Measurements from ENCODE around the gene HNRNPH3. TPM values are rescaled to one million over a fixed set of nuclear protein-coding genes. Genes with fewer than 3 reads are reported as not detected.

The HNRNPH3 gene
- total RNA-seq, 1 donor from 2014 or later = 95.3 TPM

DNA sequence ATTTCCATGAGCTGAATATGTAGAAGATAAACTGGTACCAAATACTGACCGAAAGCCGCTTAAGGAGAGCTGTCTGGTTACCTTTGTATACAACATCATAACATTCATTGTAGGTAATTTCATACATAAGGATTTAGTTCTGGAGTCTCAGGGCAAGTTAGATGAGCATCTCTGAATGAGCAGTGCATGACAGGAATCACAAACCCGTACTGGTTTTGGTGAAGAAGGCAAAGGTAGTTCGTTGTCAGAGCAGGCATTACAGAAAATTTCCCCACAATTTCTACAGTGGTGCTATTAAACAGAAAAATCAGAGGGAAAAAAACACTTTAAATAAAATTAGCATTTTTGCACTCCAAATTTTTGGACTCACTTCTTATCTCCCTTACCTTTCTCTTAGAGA, 13.8 kb downstream of the HNRNPH3 start:
- no peak for DNase-seq
- peaks cover 84% of the 10 kb centered on the region for H3K36me3 ChIP-seq
- H3K4me1 ChIP-seq = no peaks in the 10 kb centered on the region
- no peak overlapping the region for H3K4me3 ChIP-seq
- intact Hi-C loops (cut with DNase I) = no loop called here
- no peak overlapping the region for H3K27ac ChIP-seq
- H3K27me3 ChIP-seq = no peaks in the 10 kb centered on the region
- no peaks in the 10 kb centered on the region for H3K9me3 ChIP-seq
- TF ChIP-seq, protein P1, sequence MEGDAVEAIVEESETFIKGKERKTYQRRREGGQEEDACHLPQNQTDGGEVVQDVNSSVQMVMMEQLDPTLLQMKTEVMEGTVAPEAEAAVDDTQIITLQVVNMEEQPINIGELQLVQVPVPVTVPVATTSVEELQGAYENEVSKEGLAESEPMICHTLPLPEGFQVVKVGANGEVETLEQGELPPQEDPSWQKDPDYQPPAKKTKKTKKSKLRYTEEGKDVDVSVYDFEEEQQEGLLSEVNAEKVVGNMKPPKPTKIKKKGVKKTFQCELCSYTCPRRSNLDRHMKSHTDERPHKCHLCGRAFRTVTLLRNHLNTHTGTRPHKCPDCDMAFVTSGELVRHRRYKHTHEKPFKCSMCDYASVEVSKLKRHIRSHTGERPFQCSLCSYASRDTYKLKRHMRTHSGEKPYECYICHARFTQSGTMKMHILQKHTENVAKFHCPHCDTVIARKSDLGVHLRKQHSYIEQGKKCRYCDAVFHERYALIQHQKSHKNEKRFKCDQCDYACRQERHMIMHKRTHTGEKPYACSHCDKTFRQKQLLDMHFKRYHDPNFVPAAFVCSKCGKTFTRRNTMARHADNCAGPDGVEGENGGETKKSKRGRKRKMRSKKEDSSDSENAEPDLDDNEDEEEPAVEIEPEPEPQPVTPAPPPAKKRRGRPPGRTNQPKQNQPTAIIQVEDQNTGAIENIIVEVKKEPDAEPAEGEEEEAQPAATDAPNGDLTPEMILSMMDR (IDR thresholded peaks at IDR 0.05) = no peak
- ATAC-seq = no peak

DNA sequence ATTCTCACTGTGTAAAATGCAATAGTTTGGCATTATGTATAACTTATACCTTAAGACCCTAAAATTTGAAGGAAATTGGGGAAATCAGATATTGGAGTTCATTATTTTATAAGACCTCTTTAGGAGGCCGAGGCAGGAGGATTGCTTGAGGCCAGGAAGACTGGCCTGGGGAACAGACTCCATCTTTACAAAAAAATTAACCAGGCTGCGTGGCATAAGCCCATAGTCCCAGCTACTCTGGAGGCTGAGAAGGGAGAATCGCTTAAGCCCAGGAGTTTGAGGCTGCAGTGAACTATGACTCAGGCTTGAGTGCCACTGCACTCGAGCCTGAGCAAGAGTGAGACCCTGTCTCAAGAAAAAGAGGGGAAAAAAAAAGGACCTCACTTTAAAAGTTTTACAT, 14.9 kb downstream of the HNRNPH3 start:
- ATAC-seq = no peak
- intact Hi-C loops (cut with DNase I) = no loop called here

DNA sequence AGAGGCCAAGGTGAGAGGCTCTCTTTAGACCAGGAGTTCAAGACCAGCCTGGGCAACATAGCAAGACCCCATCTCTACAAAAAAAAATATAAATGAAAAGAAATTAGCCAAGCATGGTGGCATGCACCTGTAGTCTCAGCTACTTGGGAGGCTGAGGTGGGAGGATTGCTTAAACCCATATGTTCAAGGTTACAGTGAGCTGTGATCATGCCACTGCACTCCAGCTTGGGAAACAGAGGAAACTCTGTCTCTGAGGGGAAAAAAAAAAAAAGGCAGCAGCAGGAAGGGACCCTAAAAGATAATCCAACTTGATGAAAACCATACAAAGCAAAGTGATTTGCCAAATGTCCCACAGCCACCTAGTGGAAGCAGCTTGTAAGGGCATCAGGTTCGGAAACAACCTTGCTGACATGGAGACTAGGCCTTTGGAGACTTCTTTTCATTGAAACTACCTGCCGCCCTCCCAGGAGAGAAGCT, 16.4 kb downstream of the HNRNPH3 start:
- intact Hi-C loops (cut with DNase I) = no loop called here
- peak; percentile 82 for ATAC-seq
- TF ChIP-seq, protein P1 (IDR thresholded peaks at IDR 0.05) = peak; percentile 68
- Histone ChIP-seq H3K27ac (no peak overlapping the region), H3K27me3 (no peaks in the 10 kb centered on the region), H3K9me3 (no peaks in the 10 kb centered on the region), H3K36me3 (peaks cover 84% of the 10 kb centered on the region), H3K4me1 (no peaks in the 10 kb centered on the region), H3K4me3 (no peak overlapping the region)
- no peak for DNase-seq

More for the DNA sequence above, 14.9 kb downstream of the HNRNPH3 start:
- Histone ChIP-seq H3K27me3 (no peaks in the 10 kb centered on the region), H3K9me3 (no peaks in the 10 kb centered on the region), H3K4me3 (no peak overlapping the region), H3K4me1 (no peaks in the 10 kb centered on the region), H3K36me3 (peaks cover 84% of the 10 kb centered on the region), H3K27ac (no peak overlapping the region)
- TF ChIP-seq, protein P1 (IDR thresholded peaks at IDR 0.05) = no peak
- DNase-seq = no peak

DNA sequence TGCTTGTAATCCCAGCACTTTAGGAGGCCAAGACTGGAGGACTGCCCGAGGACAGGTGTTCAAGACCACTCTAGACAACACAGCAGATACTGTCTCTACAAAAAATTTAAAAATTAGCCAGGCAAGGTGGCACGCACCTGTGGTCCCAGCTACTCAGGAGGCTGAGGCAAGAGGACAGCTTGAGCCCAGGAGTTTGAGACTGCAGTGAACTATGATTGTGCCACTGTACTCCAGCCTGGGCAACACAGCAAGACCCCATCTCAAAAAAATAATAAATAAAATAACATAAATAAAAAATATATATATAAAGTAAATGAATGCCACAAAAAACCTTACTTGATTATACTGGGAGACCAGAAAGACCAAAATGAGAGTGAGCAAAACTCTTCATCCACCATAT, 21.7 kb downstream of the HNRNPH3 start:
- Histone ChIP-seq H3K27me3 (no peaks in the 10 kb centered on the region), H3K4me1 (no peaks in the 10 kb centered on the region), H3K36me3 (peaks cover 67% of the 10 kb centered on the region), H3K27ac (no peak overlapping the region), H3K9me3 (no peaks in the 10 kb centered on the region), H3K4me3 (no peak overlapping the region)
- TF ChIP-seq, protein P1 (IDR thresholded peaks at IDR 0.05) = no peak
- intact Hi-C loops (cut with DNase I) = no loop called here
- no peak for DNase-seq
- no peak for ATAC-seq

DNA sequence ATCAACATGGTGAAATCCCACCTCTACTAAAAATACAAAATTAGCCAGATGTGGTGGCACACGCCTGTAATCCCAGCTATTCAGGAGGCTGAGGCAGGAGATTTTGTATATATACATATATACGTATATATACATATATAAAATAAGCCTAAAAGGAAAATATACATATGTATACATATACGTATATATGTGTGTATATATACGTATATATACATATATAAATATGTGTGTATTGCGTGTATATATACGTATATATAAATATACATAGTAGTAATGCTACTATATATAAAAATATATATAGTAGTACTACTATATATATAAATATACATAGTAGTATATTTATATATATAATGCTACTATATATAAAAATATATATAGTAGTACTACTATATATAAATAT, 27.3 kb downstream of the HNRNPH3 start:
- DNase-seq = no peak
- TF ChIP-seq, protein P1 (IDR thresholded peaks at IDR 0.05) = no peak
- H3K36me3 ChIP-seq = peaks cover 78% of the 10 kb centered on the region
- no peaks in the 10 kb centered on the region for H3K27me3 ChIP-seq
- ATAC-seq = no peak
- no peak overlapping the region for H3K4me3 ChIP-seq
- H3K4me1 ChIP-seq = no peaks in the 10 kb centered on the region
- intact Hi-C loops (cut with DNase I) = no loop called here
- no peaks in the 10 kb centered on the region for H3K9me3 ChIP-seq
- H3K27ac ChIP-seq = no peak overlapping the region

DNA sequence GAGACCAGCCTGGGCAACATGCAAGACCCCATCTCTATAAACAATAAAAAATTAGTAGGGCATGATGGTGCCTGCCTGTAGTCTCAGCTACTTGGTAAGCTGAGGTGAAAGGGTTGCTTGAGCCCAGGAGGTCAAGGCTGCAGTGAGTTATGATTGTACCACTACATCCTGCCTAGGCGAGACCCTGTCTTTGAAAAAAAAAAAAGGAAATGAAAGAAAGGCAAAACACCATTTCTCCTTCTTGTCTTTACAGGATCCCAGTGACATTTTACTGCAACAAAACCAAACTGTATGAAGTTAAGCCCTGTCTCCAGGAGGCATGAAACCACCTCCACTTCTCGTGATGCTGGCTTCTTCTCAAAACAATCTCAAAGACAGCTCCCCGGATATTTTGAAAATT, 30.7 kb downstream of the HNRNPH3 start:
- DNase-seq = no peak
- H3K4me3 ChIP-seq = no peak overlapping the region
- no peak overlapping the region for H3K27ac ChIP-seq
- no peak for ATAC-seq
- no peaks in the 10 kb centered on the region for H3K4me1 ChIP-seq
- intact Hi-C loops (cut with DNase I) = no loop called here
- no peaks in the 10 kb centered on the region for H3K9me3 ChIP-seq
- TF ChIP-seq, protein P1 (IDR thresholded peaks at IDR 0.05) = no peak
- peaks cover 64% of the 10 kb centered on the region for H3K36me3 ChIP-seq
- H3K27me3 ChIP-seq = no peaks in the 10 kb centered on the region

All from upper lobe of right lung (tissue), 1 donor.